ENCODE measurements around the gene ANKFY1. TPM values are rescaled to one million over a fixed set of nuclear protein-coding genes. Genes with fewer than 3 reads are reported as not detected.

ANKFY1 gene
- total and polyA plus RNA-seq, 9 of the 15 experiments (the other 6 are each of a cell fraction or from before 2014, with no cell fraction given): 4.3 to 25.6 (median 12.2) TPM

GRCh38 chr17:4301066-4301465 lies 37.3 kb upstream of the ANKFY1 start:
- Histone ChIP-seq H3K36me3 (ENCODE audit: control insufficient read depth, insufficient read depth, low read length) (peaks cover 50% of the 10 kb centered on the region; the same call in 2 of the 3 replicates), H3K9me1 (ENCODE audit: control insufficient read depth, insufficient read depth, low read length) (no peaks in the 10 kb centered on the region), H4K20me1 (replicated peaks; ENCODE audit: control insufficient read depth, insufficient read depth, low read length) (no peaks in the 10 kb centered on the region), H3K79me2 (ENCODE audit: control insufficient read depth, insufficient read depth, low read length) (peaks cover 22% of the 10 kb centered on the region), H3K27me3 (ENCODE audit: control insufficient read depth in 2 of 2, insufficient read depth in 2 of 2, low read length in 2 of 2) (no peaks in the 10 kb centered on the region), H2AFZ (ENCODE audit: low read depth, low read length) (no peak overlapping the region), H3K4me1 (replicated peaks in 1 of 2; ENCODE audit: control insufficient read depth in 2 of 2, insufficient read depth in 2 of 2, low read length in 2 of 2) (no peaks in the 10 kb centered on the region), H3K27ac (ENCODE audit: extremely low read depth, low read depth, low read length) (no peak overlapping the region), H3K4me2 (ENCODE audit: insufficient read depth, low read length) (no peak overlapping the region), H3K4me3 (no peak overlapping the region), H3K9ac (ENCODE audit: insufficient read depth in 1 of 2, low read depth in 2 of 2, low read length in 2 of 2) (no peak overlapping the region), H3K9me3 (replicated peaks; ENCODE audit: control insufficient read depth, insufficient read depth, low read depth, low read length) (no peaks in the 10 kb centered on the region)
- TF ChIP-seq SMARCE1 (IDR thresholded peaks at IDR 0.05): no peak
- no peak for TF ChIP-seq ZNF79 (CRISPR knock-in tag; IDR thresholded peaks at IDR 0.05; ENCODE audit: low read depth)
- TF ChIP-seq EZH2 (IDR thresholded peaks at IDR 0.05; ENCODE audit: borderline replicate concordance, low read depth, low read length): no peak
- peak; percentile 48 for TF ChIP-seq TFE3 (CRISPR knock-in tag; IDR thresholded peaks at IDR 0.05)
- BruUV-seq (replicated peaks): no TSS peak
- CTCF ChIA-PET (ENCODE audit: low intra/inter-chr PET ratio): no interaction called here
- ATAC-seq (no peak), FAIRE-seq (no peak), DNase-seq (ENCODE audit: extremely low read depth in 1 of 4, low spot score in 3 of 4) (no peak)
- in situ Hi-C loops (cut with MboI): no loop called here
- POLR2A ChIA-PET: no interaction called here
- intact Hi-C loops (cut with micrococcal nuclease): loop anchor here (5.0 kb wide), 1 partner anchor 84 kb away; no protein-coding TSS in a partner anchor
- WGBS (ENCODE audit: insufficient coverage, low coverage, missing lambda C conversion rate): 97% methylated on average over 4 of the region's 5 CpGs

- H3K27me3 ChIP-seq (ENCODE audit: control insufficient read depth in 2 of 2, insufficient read depth in 2 of 2, low read length in 2 of 2): no peaks in the 10 kb centered on the region
- no peak overlapping the region for H2AFZ ChIP-seq (ENCODE audit: low read depth, low read length)
- H3K79me2 ChIP-seq (ENCODE audit: control insufficient read depth, insufficient read depth, low read length): peaks cover 6% of the 10 kb centered on the region; the same call in 2 of the 3 replicates
- DNase-seq (ENCODE audit: extremely low read depth in 1 of 4, low spot score in 3 of 4) (no peak), ATAC-seq (no peak), FAIRE-seq (no peak)
- no peak overlapping the region for H3K4me2 ChIP-seq (ENCODE audit: insufficient read depth, low read length)
- in situ Hi-C loops (cut with MboI): no loop called here
- ChIA-PET POLR2A (interaction anchor here (0.7 kb wide), 1 partner anchor 94 kb away, joined by 4 read pairs; no protein-coding TSS in a partner anchor), CTCF (ENCODE audit: low intra/inter-chr PET ratio) (no interaction called here)
- no peaks in the 10 kb centered on the region for H4K20me1 ChIP-seq (replicated peaks; ENCODE audit: control insufficient read depth, insufficient read depth, low read length)
- H3K9me3 ChIP-seq (replicated peaks; ENCODE audit: control insufficient read depth, insufficient read depth, low read depth, low read length): no peaks in the 10 kb centered on the region
- H3K9me1 ChIP-seq (ENCODE audit: control insufficient read depth, insufficient read depth, low read length): no peaks in the 10 kb centered on the region
- H3K36me3 ChIP-seq (ENCODE audit: control insufficient read depth, insufficient read depth, low read length): peaks cover 46% of the 10 kb centered on the region
- WGBS (ENCODE audit: insufficient coverage, low coverage, missing lambda C conversion rate): 85% methylated on average over 3 of the region's 3 CpGs
- H3K27ac ChIP-seq (ENCODE audit: extremely low read depth, low read depth, low read length): no peak overlapping the region
- H3K4me1 ChIP-seq (replicated peaks in 1 of 2; ENCODE audit: control insufficient read depth in 2 of 2, insufficient read depth in 2 of 2, low read length in 2 of 2): no peaks in the 10 kb centered on the region
- no peak overlapping the region for H3K4me3 ChIP-seq
- BruUV-seq (replicated peaks): no TSS peak
- H3K9ac ChIP-seq (ENCODE audit: insufficient read depth in 1 of 2, low read depth in 2 of 2, low read length in 2 of 2): no peak overlapping the region
- intact Hi-C loops (cut with micrococcal nuclease): no loop called here
- TF ChIP-seq PTTG1 (tag; IDR thresholded peaks at IDR 0.05; ENCODE audit: low read depth): no peak
- TF ChIP-seq ZNF444 (CRISPR knock-in tag; IDR thresholded peaks at IDR 0.05): no peak
- TF ChIP-seq ZNF133 (CRISPR knock-in tag; IDR thresholded peaks at IDR 0.05): no peak
- no peak for TF ChIP-seq HNRNPLL (IDR thresholded peaks at IDR 0.05; ENCODE audit: low read depth, low read length, poor library complexity, severe bottlenecking)
- TF ChIP-seq ZNF280A (IDR thresholded peaks at IDR 0.05; ENCODE audit: low read depth, partially characterized antibody): no peak
- TF ChIP-seq HINFP (tag; conservative IDR thresholded peaks at IDR 0.05; ENCODE audit: low read depth): no peak
These were observed 33.6 kb upstream of the ANKFY1 start for GRCh38 chr17:4297351-4297750.

All from K562 (cell line).